GM12875 (cell line): ENCODE results near the gene ASIC2.

Experiments
- H3K4me3 ChIP-seq: one replicate; pipeline ENCODE4 v1.5.1; 2011; ENCODE audit warnings: low read depth, low read length, control low read depth
- CTCF ChIP-seq: IDR thresholded peaks from 2 replicates; pipeline ENCODE4 v1.5.1; 2011; ENCODE audit warnings: low read depth, mild to moderate bottlenecking, control low read depth, inconsistent platforms, low read length, moderate library complexity, borderline replicate concordance; ENCODE audit not compliant: insufficient read depth

The ASIC2 gene

DNA sequence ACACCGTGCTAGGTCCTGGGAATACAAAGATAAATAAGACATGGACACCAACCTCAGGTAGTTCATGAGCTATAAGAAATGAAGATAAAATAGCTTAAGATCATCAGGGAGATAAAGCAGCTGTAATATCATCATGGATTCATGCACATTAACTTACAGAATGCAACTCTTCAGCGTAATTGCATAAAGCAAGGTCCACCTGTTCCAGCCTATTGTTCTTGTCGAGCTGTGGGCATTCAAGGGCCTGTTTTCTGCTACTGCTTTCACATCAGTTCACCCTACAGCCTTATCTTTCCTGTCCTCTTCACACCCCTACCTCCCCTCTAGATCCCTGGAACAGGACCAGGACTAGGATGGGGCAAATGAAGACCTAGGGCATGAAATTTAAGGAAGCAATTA lies 167.5 kb downstream of the ASIC2 start:
- TF ChIP-seq CTCF = no peak
- no peak overlapping the region for H3K4me3 ChIP-seq

- TF ChIP-seq CTCF = no peak
- no peak overlapping the region for H3K4me3 ChIP-seq
These were observed 168.1 kb downstream of the ASIC2 start for GRCh38 chr17:33124871-33125551.

- TF ChIP-seq CTCF = no peak
- H3K4me3 ChIP-seq = no peak overlapping the region
These were observed 168.9 kb downstream of the ASIC2 start for GRCh38 chr17:33124185-33124584.

- TF ChIP-seq CTCF = no peak
- H3K4me3 ChIP-seq = no peak overlapping the region
These were observed 171.3 kb downstream of the ASIC2 start for GRCh38 chr17:33121756-33122155.

DNA sequence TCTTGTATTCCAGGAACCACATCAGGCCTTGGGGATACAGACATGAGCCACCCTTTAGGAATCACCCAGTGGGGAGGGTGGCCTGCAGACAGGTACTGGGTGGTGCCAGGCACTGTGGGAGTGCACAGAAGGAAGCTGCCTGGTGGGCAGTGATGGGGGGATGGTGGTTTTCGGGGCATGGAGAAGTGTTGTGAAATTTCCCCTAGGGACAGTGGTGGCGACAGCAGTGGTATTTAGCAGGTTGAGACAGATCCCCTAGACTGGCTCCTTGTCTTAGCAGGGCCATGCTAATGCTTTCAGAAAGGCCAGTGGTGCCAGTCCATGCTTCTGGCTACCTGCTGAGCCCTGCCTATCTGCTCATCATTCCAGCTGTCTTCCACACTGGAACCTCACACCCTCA lies 171.8 kb downstream of the ASIC2 start:
- H3K4me3 ChIP-seq = no peak overlapping the region
- no peak for TF ChIP-seq CTCF

- H3K4me3 ChIP-seq = no peak overlapping the region
- TF ChIP-seq CTCF = no peak
These were observed 173.0 kb downstream of the ASIC2 start for GRCh38 chr17:33120103-33120502.

DNA sequence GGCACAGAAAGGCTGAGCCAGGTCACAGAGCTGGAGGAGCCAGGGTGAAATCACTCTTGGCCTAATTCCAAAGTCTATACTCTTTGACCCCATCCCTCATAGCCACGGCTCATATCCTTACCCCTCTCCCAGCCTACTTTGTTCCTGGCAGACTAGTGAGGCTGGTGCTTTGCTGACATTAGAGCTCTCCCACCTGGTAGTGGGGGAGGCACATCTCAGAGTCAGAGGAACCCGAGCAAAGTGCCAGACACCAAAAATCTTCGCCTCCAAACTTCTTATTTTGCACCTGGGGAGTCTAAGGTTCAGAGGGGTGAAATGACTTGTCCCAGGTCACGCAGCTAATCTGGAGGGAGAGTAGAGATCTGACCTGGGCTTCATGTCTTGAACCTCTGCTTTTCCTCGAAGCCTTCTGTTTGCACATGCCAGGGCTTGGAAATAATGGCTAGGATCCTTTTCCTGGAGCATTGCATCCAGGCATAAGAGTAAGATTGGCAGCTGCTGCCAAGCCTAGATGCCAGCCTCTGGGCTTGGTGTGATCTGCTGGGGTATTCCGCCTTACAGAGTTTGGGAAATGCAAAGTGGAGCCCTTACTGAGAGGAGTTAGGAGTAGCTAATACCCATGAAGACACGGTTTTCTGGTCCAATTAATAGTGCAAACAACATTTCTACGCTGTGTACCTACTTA lies 174.6 kb downstream of the ASIC2 start:
- no peak overlapping the region for H3K4me3 ChIP-seq
- TF ChIP-seq CTCF = no peak
